HCT116 (cell line): Measurements from ENCODE around the gene BCAS4. TPM values are rescaled to one million over a fixed set of nuclear protein-coding genes. Genes with fewer than 3 reads are reported as not detected.

Source experiments
- ATAC-seq: fragments of 200-7000 bp; cut with Tn5 transposase; 2 replicates; pipeline ENCODE4 v1.9.1; 2020; ENCODE audit warnings: mild to moderate bottlenecking, moderate library complexity
- BruUV-seq: library from RNA; stranded (reverse); fragments of 400-500 nt; replicated peaks from 2 replicates; lab custom pipeline; 2021; lab: Mats Ljungman, UMichigan
- CTCF ChIA-PET: fragments of 300-600 bp; sonication (Branson Sonifier 250); formaldehyde crosslinking; loops from one replicate; lab custom pipeline; 2021; ENCODE audit warnings: antibody characterized with exemption; lab: Charles Lee
- POLR2A ChIA-PET: fragments of 300-600, 350-600 bp; sonication (Branson Sonifier 250); formaldehyde crosslinking; loops from one replicate; lab custom pipeline; 2021; ENCODE audit warnings: antibody characterized with exemption; lab: Charles Lee
- RAD21 ChIA-PET, 2 experiments: fragments of 300-600 bp; sonication (Branson Sonifier 250); formaldehyde crosslinking; loops; one replicate each; lab custom pipeline; 2023; ENCODE audit warnings: low total read pairs in 2 of 2; ENCODE audit not compliant: uncharacterized antibody in 2 of 2, unreplicated experiment in 2 of 2, low non-redundant PET in 1 of 2; lab: Charles Lee
- DNase-seq: peaks from one replicate; pipeline ENCODE4 v3.0.0-alpha.2; 2010; ENCODE audit warnings: low read depth, low spot score
- H2AFZ ChIP-seq: fragments of 200-600 bp; shearing (Covaris generic), sonication (generic); 2 replicates; pipeline ENCODE4 v1.6.1; 2017; ENCODE audit warnings: low read depth, mixed run types, mixed read lengths, antibody characterized with exemption, low read length; ENCODE audit not compliant: poor library complexity, severe bottlenecking
- H3K27ac ChIP-seq: 2 replicates; pipeline ENCODE4 v1.5.1; 2012; ENCODE audit warnings: low read depth, low read length
- H3K27me3 ChIP-seq: fragments of 200-600 bp; sonication (generic); 2 replicates; pipeline ENCODE4 v1.6.1; 2016; ENCODE audit warnings: mixed run types, low read length, mixed read lengths; ENCODE audit not compliant: insufficient read depth
- H3K36me3 ChIP-seq, 2 experiments: fragments of 200-500 bp in 1 of 2; fragments of 200-600 bp in 1 of 2; sonication (Bioruptor generic) in 1 of 2; sonication (generic) in 1 of 2; 2 replicates each; pipeline versions ENCODE4 v1.5.1 to v1.6.1; 2014 to 2016; ENCODE audit warnings: low read length in 2 of 2, inconsistent platforms in 1 of 2, mixed read lengths in 1 of 2, mixed run types in 1 of 2; ENCODE audit not compliant: insufficient read depth in 2 of 2, control insufficient read depth in 1 of 2
- H3K4me1 ChIP-seq, 2 experiments: fragments of 200-600 bp in 1 of 2; sonication (generic) in 1 of 2; 2 replicates each; pipeline versions ENCODE4 v1.5.1 to v1.6.1; 2012 to 2017; ENCODE audit warnings: low read length in 2 of 2, inconsistent platforms in 1 of 2, mild to moderate bottlenecking in 1 of 2, mixed read lengths in 1 of 2, mixed run types in 1 of 2, moderate library complexity in 1 of 2; ENCODE audit not compliant: insufficient read depth in 2 of 2, control insufficient read depth in 1 of 2
- H3K4me2 ChIP-seq: fragments of 200-600 bp; sonication (generic); 2 replicates; pipeline ENCODE4 v1.6.1; 2017; ENCODE audit warnings: mixed run types, low read length, mixed read lengths
- H3K4me3 ChIP-seq, 2 experiments: fragments of 200-600 bp in 1 of 2; sonication (generic) in 1 of 2; replicated peaks in 1 of 2; 2 replicates each; pipeline ENCODE4 v1.5.1; 2011 to 2016; ENCODE audit warnings: low read length in 2 of 2, control low read depth in 1 of 2, low read depth in 1 of 2, mild to moderate bottlenecking in 1 of 2, mixed read lengths in 1 of 2, mixed run types in 1 of 2
- H3K79me2 ChIP-seq: fragments of 200-600 bp; sonication (generic); 2 replicates; pipeline ENCODE4 v1.6.1; 2017; ENCODE audit warnings: mild to moderate bottlenecking, mixed run types, low read length, moderate library complexity, mixed read lengths; ENCODE audit not compliant: insufficient read depth
- H3K9ac ChIP-seq: fragments of 200-600 bp; sonication (generic); 2 replicates; pipeline ENCODE4 v1.6.1; 2016; ENCODE audit warnings: low read length, mixed read lengths
- H3K9me2 ChIP-seq: fragments of 200-600 bp; sonication (generic), shearing (Covaris generic); 2 replicates; pipeline ENCODE4 v1.6.1; 2017; ENCODE audit warnings: mixed run types, mild to moderate bottlenecking, moderate library complexity; ENCODE audit not compliant: insufficient read depth
- H3K9me3 ChIP-seq, 2 experiments: fragments of 200-500 bp in 1 of 2; fragments of 200-600 bp in 1 of 2; sonication (Bioruptor generic) in 1 of 2; sonication (generic) in 1 of 2; 2 replicates each; pipeline ENCODE4 v1.6.1; 2014 to 2017; ENCODE audit warnings: low read length in 2 of 2, mixed read lengths in 2 of 2, inconsistent platforms in 1 of 2, low read depth in 1 of 2, mild to moderate bottlenecking in 1 of 2, mixed run types in 1 of 2, moderate library complexity in 1 of 2; ENCODE audit not compliant: control insufficient read depth in 1 of 2, insufficient read depth in 1 of 2
- H4K20me1 ChIP-seq: fragments of 200-600 bp; sonication (generic), shearing (Covaris generic); 2 replicates; pipeline ENCODE4 v1.6.1; 2017; ENCODE audit warnings: mixed run types, mild to moderate bottlenecking, moderate library complexity; ENCODE audit not compliant: insufficient read depth
- CBX3 ChIP-seq: IDR thresholded peaks from 2 replicates; pipeline ENCODE4 v1.6.1; 2012; ENCODE audit warnings: low read depth
- CEBPB ChIP-seq: IDR thresholded peaks from 2 replicates; pipeline ENCODE4 v1.6.1; 2012; ENCODE audit warnings: low read depth
- EGR1 ChIP-seq: IDR thresholded peaks from 2 replicates; pipeline ENCODE4 v1.6.1; 2012; ENCODE audit warnings: low read depth
- ELF1 ChIP-seq: IDR thresholded peaks from 2 replicates; pipeline ENCODE4 v1.6.1; 2012; ENCODE audit warnings: low read depth, borderline replicate concordance
- EZH2phosphoT487 ChIP-seq: fragments of 200-600 bp; IDR thresholded peaks from 2 replicates; pipeline ENCODE4 v1.6.1; 2018; ENCODE audit warnings: antibody characterized with exemption, borderline replicate concordance
- FOSL1 ChIP-seq: IDR thresholded peaks from 2 replicates; pipeline ENCODE4 v1.6.1; 2012; ENCODE audit warnings: low read depth
- JUND ChIP-seq: IDR thresholded peaks from 2 replicates; pipeline ENCODE4 v1.6.1; 2012
- MAX ChIP-seq: IDR thresholded peaks from 2 replicates; pipeline ENCODE4 v1.6.1; 2012
- RAD21 ChIP-seq: IDR thresholded peaks from 2 replicates; pipeline ENCODE4 v1.6.1; 2012; ENCODE audit warnings: low read depth, mild to moderate bottlenecking
- REST ChIP-seq: IDR thresholded peaks from 2 replicates; pipeline ENCODE4 v1.6.1; 2012; ENCODE audit warnings: low read depth
- SIN3A ChIP-seq: IDR thresholded peaks from 2 replicates; pipeline ENCODE4 v1.6.1; 2012; ENCODE audit warnings: low read depth
- SRF ChIP-seq: IDR thresholded peaks from 2 replicates; pipeline ENCODE4 v1.6.1; 2012; ENCODE audit warnings: low read depth
- TCF7L2 ChIP-seq: IDR thresholded peaks from 2 replicates; pipeline ENCODE4 v1.7.0; 2011; ENCODE audit warnings: borderline replicate concordance, inconsistent platforms; ENCODE audit not compliant: insufficient read depth, insufficient read length; ENCODE audit errors: extremely low read depth
- YY1 ChIP-seq: IDR thresholded peaks from 2 replicates; pipeline ENCODE4 v1.6.1; 2011; ENCODE audit warnings: low read length, low read depth, moderate library complexity, mild to moderate bottlenecking; ENCODE audit not compliant: insufficient replicate concordance; ENCODE audit errors: extremely low read depth
- ZFX ChIP-seq: fragments of 450-650 bp; IDR thresholded peaks from 2 replicates; pipeline ENCODE4 v1.6.1; 2017
- ZNF274 ChIP-seq: fragments of 200-500 bp; sonication (Bioruptor generic); IDR thresholded peaks from 2 replicates; pipeline ENCODE4 v1.6.1; 2014; ENCODE audit warnings: mild to moderate bottlenecking, low read depth, low read length, inconsistent platforms
- intact Hi-C: fragments of 100-400 bp; cut with micrococcal nuclease; formaldehyde crosslinking; loops from 2 replicates; pipeline ENCODE4 v1.10.0; 2022
- total RNA-seq: library from RNA; stranded (reverse); gene quantifications from one replicate; pipeline ENCODE4 v1.2.1, GENCODE V29; 2021; ENCODE audit not compliant: unreplicated experiment
- TF ChIP-seq, protein P1 (sequence below), 3 experiments: fragments of 200-600 bp in 1 of 3; sonication (generic) in 1 of 3; IDR thresholded peaks in 2 of 3; conservative IDR thresholded peaks in 1 of 3; 2 replicates each; pipeline ENCODE4 v1.5.1; 2012 to 2017; ENCODE audit warnings: low read depth in 2 of 3, low read length in 2 of 3, antibody characterized with exemption in 1 of 3, borderline replicate concordance in 1 of 3, control low read depth in 1 of 3, mild to moderate bottlenecking in 1 of 3, mixed read lengths in 1 of 3, mixed run types in 1 of 3, moderate library complexity in 1 of 3; ENCODE audit not compliant: insufficient read depth in 1 of 3

Gene BCAS4
- total RNA-seq, 1 experiment from 2014 or later: 18.9 TPM

DNA sequence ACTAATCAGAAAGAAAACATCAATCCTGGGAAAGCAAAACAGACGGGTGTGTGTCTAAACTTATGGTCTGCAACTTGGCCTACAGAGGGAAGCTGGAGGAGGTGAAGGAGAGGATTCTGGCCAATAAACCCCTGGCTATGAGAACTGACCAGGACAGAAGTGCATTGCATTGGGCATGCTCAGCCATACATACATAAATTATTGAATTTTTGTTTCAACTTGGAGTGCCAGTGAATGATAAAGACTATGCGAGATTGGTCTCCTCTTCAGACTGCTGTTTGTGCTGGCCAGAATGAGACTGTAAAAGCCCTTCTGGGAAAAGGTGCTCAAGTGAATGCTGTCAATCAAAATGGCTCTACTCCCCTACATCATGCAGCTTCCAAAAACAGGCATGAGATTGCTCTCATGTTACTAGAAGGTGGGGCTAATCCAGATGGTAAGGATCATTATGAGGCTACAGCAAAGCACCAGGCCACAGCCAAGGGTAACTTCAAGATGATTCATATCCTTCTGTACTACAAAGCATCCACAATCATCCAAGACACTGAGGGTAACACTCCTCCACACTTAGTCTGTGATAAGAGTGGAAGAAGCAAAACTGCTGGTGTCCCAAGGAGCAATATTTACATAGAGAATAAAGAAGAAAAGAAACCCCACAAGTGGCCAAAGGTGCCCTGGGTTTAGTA is 119.0 kb downstream of the BCAS4 start:
- Histone ChIP-seq H3K4me2 (no peak overlapping the region), H4K20me1 (peaks cover 61% of the 10 kb centered on the region; the same call in 1 of the 2 replicates), H3K36me3 (peaks cover 10 to 19% of the 10 kb centered on the region in 2 experiments; a peak in 1 of 4 replicates), H3K27ac (no peak overlapping the region), H3K9me2 (no peaks in the 10 kb centered on the region), H3K9me3 (no peaks in the 10 kb centered on the region), H3K4me1 (peaks cover 0 to 14% of the 10 kb centered on the region in 2 experiments; a peak in 2 of 4 replicates), H3K27me3 (no peaks in the 10 kb centered on the region), H3K9ac (no peak overlapping the region), H2AFZ (no peak overlapping the region), H3K4me3 (no peak overlapping the region), H3K79me2 (peaks cover 100% of the 10 kb centered on the region)
- CTCF ChIA-PET: interaction anchor here (2.8 kb wide), 1 partner anchor 16 kb away, joined by 9 read pairs; no protein-coding TSS in a partner anchor
- RAD21 ChIA-PET: no interaction called here
- POLR2A ChIA-PET: no interaction called here
- no peak for DNase-seq
- ATAC-seq: no peak; the same call in 1 of the 2 replicates
- intact Hi-C loops: no loop called here
- no TSS peak for BruUV-seq
- no peak for TF ChIP-seq SIN3A
- TF ChIP-seq EGR1: no peak
- TF ChIP-seq MAX: no peak
- no peak for TF ChIP-seq FOSL1
- TF ChIP-seq REST: no peak
- no peak for TF ChIP-seq ZNF274
- TF ChIP-seq SRF: no peak
- no peak for TF ChIP-seq ELF1
- TF ChIP-seq RAD21: no peak
- TF ChIP-seq CBX3: no peak
- TF ChIP-seq CEBPB: no peak
- no peak for TF ChIP-seq ZFX
- no peak for TF ChIP-seq TCF7L2
- no peak for TF ChIP-seq JUND
- TF ChIP-seq EZH2phosphoT487: no peak
- TF ChIP-seq YY1: no peak
- TF ChIP-seq, protein P1, sequence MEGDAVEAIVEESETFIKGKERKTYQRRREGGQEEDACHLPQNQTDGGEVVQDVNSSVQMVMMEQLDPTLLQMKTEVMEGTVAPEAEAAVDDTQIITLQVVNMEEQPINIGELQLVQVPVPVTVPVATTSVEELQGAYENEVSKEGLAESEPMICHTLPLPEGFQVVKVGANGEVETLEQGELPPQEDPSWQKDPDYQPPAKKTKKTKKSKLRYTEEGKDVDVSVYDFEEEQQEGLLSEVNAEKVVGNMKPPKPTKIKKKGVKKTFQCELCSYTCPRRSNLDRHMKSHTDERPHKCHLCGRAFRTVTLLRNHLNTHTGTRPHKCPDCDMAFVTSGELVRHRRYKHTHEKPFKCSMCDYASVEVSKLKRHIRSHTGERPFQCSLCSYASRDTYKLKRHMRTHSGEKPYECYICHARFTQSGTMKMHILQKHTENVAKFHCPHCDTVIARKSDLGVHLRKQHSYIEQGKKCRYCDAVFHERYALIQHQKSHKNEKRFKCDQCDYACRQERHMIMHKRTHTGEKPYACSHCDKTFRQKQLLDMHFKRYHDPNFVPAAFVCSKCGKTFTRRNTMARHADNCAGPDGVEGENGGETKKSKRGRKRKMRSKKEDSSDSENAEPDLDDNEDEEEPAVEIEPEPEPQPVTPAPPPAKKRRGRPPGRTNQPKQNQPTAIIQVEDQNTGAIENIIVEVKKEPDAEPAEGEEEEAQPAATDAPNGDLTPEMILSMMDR (IDR thresholded peaks at IDR 0.05 in 2 of 3, conservative IDR thresholded peaks at IDR 0.05 in 1 of 3; ENCODE audit: borderline replicate concordance in 1 of 3, insufficient read depth in 1 of 3, low read depth in 2 of 3, low read length in 2 of 3): no peak
